A673 (cell line): Measurements from ENCODE around the gene DCLK1. TPM values are rescaled to one million over a fixed set of nuclear protein-coding genes. Genes with fewer than 3 reads are reported as not detected.

Source experiments
- BruUV-seq: library from RNA; stranded (reverse); fragments of 400-500 nt; replicated peaks from 2 replicates; lab custom pipeline; 2021; lab: Mats Ljungman, UMichigan
- CTCF ChIA-PET: fragments of 300-600 bp; sonication (Branson Sonifier 250); formaldehyde crosslinking; loops from one replicate; lab custom pipeline; 2022; ENCODE audit warnings: antibody characterized with exemption; lab: Charles Lee
- POLR2A ChIA-PET: fragments of 300-600 bp; sonication (Branson Sonifier 250); formaldehyde crosslinking; loops from one replicate; lab custom pipeline; 2022; ENCODE audit warnings: antibody characterized with exemption; ENCODE audit not compliant: low non-redundant PET; lab: Charles Lee
- DNase-seq: peaks from one replicate; pipeline ENCODE4 v3.0.0-alpha.2; 2015; ENCODE audit warnings: low spot score
- H3K27ac ChIP-seq: fragments of 200-600 bp; sonication (generic); 2 replicates; pipeline ENCODE4 v1.5.1; 2016; ENCODE audit warnings: mixed run types, low read depth, mild to moderate bottlenecking, mixed read lengths, antibody characterized with exemption, low read length; ENCODE audit not compliant: poor library complexity, severe bottlenecking
- H3K27me3 ChIP-seq: fragments of 200-600 bp; sonication (generic); replicated peaks from 2 replicates; pipeline ENCODE4 v1.6.1; 2017; ENCODE audit warnings: mixed run types, low read depth, mild to moderate bottlenecking, mixed read lengths, antibody characterized with exemption, low read length; ENCODE audit not compliant: insufficient read depth, poor library complexity
- H3K36me3 ChIP-seq: fragments of 200-600 bp; sonication (generic); 2 replicates; pipeline ENCODE4 v1.6.1; 2016; ENCODE audit warnings: mixed run types, mild to moderate bottlenecking, mixed read lengths, antibody characterized with exemption, low read length; ENCODE audit not compliant: insufficient read depth, poor library complexity, severe bottlenecking
- H3K4me1 ChIP-seq: fragments of 200-600 bp; sonication (generic); 2 replicates; pipeline ENCODE4 v1.6.1; 2017; ENCODE audit warnings: mixed run types, mild to moderate bottlenecking, mixed read lengths, antibody characterized with exemption, low read length; ENCODE audit not compliant: insufficient read depth, poor library complexity, severe bottlenecking
- H3K4me3 ChIP-seq: fragments of 200-600 bp; sonication (generic); 2 replicates; pipeline ENCODE4 v1.5.1; 2016; ENCODE audit warnings: low read depth, mixed run types, mild to moderate bottlenecking, mixed read lengths, low read length; ENCODE audit not compliant: poor library complexity, severe bottlenecking
- H3K9me3 ChIP-seq: fragments of 200-600 bp; sonication (generic); 2 replicates; pipeline ENCODE4 v1.6.1; 2016; ENCODE audit warnings: mixed run types, low read depth, mild to moderate bottlenecking, mixed read lengths, antibody characterized with exemption, low read length; ENCODE audit not compliant: poor library complexity, severe bottlenecking
- CTCF ChIP-seq: fragments of 300-800, 200-600 bp; sonication (generic); conservative IDR thresholded peaks from 2 replicates; pipeline ENCODE4 v1.5.1; 2017; ENCODE audit warnings: low read depth, mild to moderate bottlenecking, antibody characterized with exemption, low read length, moderate library complexity, mixed read lengths
- EZH2 ChIP-seq: fragments of 200-600 bp; sonication (generic); IDR thresholded peaks from 2 replicates; pipeline ENCODE4 v1.6.1; 2017; ENCODE audit warnings: borderline replicate concordance, low read depth, mild to moderate bottlenecking, mixed read lengths, antibody characterized with exemption, low read length; ENCODE audit not compliant: poor library complexity, severe bottlenecking
- intact Hi-C: fragments of 100-400 bp; cut with micrococcal nuclease; formaldehyde crosslinking; loops from one replicate; pipeline ENCODE4 v1.10.0; 2022; ENCODE audit not compliant: unreplicated experiment
- total RNA-seq: library from RNA; stranded (reverse); gene quantifications from 2 replicates; pipeline ENCODE4 v1.2.3, GENCODE V29; 2021

The DCLK1 gene
- total RNA-seq, 1 experiment from 2014 or later, result 11.2 TPM

DNA sequence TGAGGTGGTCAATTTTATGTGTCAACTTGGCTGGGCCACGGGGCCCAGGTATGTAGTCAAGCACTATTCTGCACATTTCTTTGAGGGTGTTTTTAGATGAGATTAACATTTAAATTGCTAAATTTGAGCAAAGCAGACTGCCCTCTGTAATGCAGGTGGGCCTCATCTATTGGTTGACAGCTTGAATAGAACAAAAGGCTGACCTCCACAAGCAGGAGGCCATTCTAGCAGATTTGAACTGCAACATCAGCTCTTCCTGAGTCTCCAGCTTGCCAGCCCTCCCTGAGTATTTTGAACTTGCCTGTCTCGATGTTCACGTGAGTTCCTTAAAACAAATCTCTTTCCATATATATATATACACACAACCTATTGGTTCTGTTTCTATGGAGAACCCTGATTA is 134.8 kb downstream of the DCLK1 start:
- ChIA-PET CTCF (no interaction called here), POLR2A (no interaction called here)
- Histone ChIP-seq H3K36me3 (no peaks in the 10 kb centered on the region), H3K27me3 (no peaks in the 10 kb centered on the region), H3K27ac (no peak overlapping the region), H3K9me3 (no peaks in the 10 kb centered on the region), H3K4me1 (peaks cover 25% of the 10 kb centered on the region), H3K4me3 (no peak overlapping the region)
- intact Hi-C loops, result no loop called here
- TF ChIP-seq EZH2 (no peak), CTCF (no peak)
- DNase-seq, result no peak
- BruUV-seq, result no TSS peak

- TF ChIP-seq EZH2 (no peak), CTCF (no peak)
- intact Hi-C loops, result no loop called here
- no TSS peak for BruUV-seq
- Histone ChIP-seq H3K4me1 (peaks cover 25% of the 10 kb centered on the region), H3K9me3 (no peaks in the 10 kb centered on the region), H3K27ac (peak overlapping the region; percentile 37), H3K36me3 (no peaks in the 10 kb centered on the region), H3K27me3 (no peaks in the 10 kb centered on the region), H3K4me3 (no peak overlapping the region)
- ChIA-PET CTCF (no interaction called here), POLR2A (no interaction called here)
- DNase-seq, result peak; percentile 20
Measured at GRCh38 chr13:35995136-35995535, 136.0 kb downstream of the DCLK1 start.

- no peaks in the 10 kb centered on the region for H3K36me3 ChIP-seq
- no TSS peak for BruUV-seq
- peaks cover 25% of the 10 kb centered on the region for H3K4me1 ChIP-seq
- peak overlapping the region; percentile 50 for H3K27ac ChIP-seq
- peak; percentile 86 for DNase-seq
- POLR2A ChIA-PET, result interaction anchor here (0.6 kb wide), 1 partner anchor 261 kb away, joined by 4 read pairs; no protein-coding TSS in a partner anchor
- TF ChIP-seq CTCF (no peak), EZH2 (no peak)
- H3K4me3 ChIP-seq, result no peak overlapping the region
- CTCF ChIA-PET, result no interaction called here
- no peaks in the 10 kb centered on the region for H3K27me3 ChIP-seq
- H3K9me3 ChIP-seq, result no peaks in the 10 kb centered on the region
- intact Hi-C loops, result no loop called here
Measured at GRCh38 chr13:35994131-35994966, 136.8 kb downstream of the DCLK1 start.
